ENCODE results near the gene DMRT3.

Gene DMRT3

DNA sequence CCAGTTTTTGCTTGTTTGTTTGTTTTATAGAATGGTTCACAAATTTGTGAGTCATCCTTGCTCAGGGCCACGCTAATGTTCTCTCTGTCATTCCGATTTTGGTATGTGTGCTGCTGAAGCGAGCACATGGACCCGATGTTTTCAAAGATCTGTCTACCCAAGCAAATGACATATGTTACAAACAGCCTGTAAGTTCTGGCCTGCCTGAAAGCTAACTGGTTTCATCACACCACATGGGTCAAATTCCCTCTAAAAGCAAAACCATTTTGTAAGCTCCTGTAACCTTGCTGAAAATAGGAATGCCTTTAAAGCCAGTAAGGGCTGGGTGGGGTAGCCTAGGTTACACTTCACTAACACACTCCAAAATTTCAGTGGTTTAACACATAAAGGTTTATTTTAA, 25.4 kb downstream of the DMRT3 start:
- H3K4me3 ChIP-seq (ENCODE audit: low read length in 2 of 2) = no peak overlapping the region
- no peaks in the 10 kb centered on the region for H3K36me3 ChIP-seq (ENCODE audit: control insufficient read depth in 2 of 2, insufficient read depth in 2 of 2, low read length in 2 of 2)
- H3K27me3 ChIP-seq (ENCODE audit: control insufficient read depth in 2 of 2, insufficient read depth in 2 of 2, low read length in 2 of 2) = peaks cover 0 to 3% of the 10 kb centered on the region in 2 donors
- H3K9me3 ChIP-seq (ENCODE audit: control insufficient read depth in 2 of 2, low read length in 2 of 2) = no peaks in the 10 kb centered on the region
- H3K27ac ChIP-seq (ENCODE audit: low read depth in 2 of 2, low read length in 2 of 2) = no peak overlapping the region
- no peak overlapping the region for H3K9ac ChIP-seq (ENCODE audit: low read depth in 1 of 2, low read length in 2 of 2)
- no peaks in the 10 kb centered on the region for H3K4me1 ChIP-seq (ENCODE audit: control insufficient read depth in 2 of 2, insufficient read depth in 2 of 2, low read length in 2 of 2)

DNA sequence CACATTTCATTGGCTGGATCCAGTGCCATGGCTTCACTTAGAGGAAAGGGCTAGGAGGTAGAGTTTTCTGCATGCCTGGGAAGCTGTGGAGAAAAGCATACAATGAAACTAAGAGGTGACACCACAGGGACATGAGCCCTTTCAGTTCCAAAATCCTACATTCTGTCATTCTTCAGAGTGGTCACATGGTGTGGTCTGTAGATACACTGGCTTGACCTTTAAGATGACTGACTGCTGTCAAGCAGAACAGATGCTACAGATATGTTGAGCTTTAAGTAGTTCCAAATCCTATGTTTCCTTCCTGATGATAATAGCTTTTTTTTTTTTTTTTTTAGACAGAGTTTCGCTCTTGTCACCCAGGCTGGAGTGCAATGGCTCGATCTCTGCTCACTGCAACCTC, 26.2 kb downstream of the DMRT3 start:
- Histone ChIP-seq H3K4me1 (ENCODE audit: control insufficient read depth in 2 of 2, insufficient read depth in 2 of 2, low read length in 2 of 2) (no peaks in the 10 kb centered on the region), H3K27ac (ENCODE audit: low read depth in 2 of 2, low read length in 2 of 2) (no peak overlapping the region), H3K27me3 (ENCODE audit: control insufficient read depth in 2 of 2, insufficient read depth in 2 of 2, low read length in 2 of 2) (peaks cover 0 to 3% of the 10 kb centered on the region in 2 donors), H3K9me3 (ENCODE audit: control insufficient read depth in 2 of 2, low read length in 2 of 2) (no peaks in the 10 kb centered on the region), H3K4me3 (ENCODE audit: low read length in 2 of 2) (no peak overlapping the region), H3K36me3 (ENCODE audit: control insufficient read depth in 2 of 2, insufficient read depth in 2 of 2, low read length in 2 of 2) (no peaks in the 10 kb centered on the region), H3K9ac (ENCODE audit: low read depth in 1 of 2, low read length in 2 of 2) (no peak overlapping the region)

DNA sequence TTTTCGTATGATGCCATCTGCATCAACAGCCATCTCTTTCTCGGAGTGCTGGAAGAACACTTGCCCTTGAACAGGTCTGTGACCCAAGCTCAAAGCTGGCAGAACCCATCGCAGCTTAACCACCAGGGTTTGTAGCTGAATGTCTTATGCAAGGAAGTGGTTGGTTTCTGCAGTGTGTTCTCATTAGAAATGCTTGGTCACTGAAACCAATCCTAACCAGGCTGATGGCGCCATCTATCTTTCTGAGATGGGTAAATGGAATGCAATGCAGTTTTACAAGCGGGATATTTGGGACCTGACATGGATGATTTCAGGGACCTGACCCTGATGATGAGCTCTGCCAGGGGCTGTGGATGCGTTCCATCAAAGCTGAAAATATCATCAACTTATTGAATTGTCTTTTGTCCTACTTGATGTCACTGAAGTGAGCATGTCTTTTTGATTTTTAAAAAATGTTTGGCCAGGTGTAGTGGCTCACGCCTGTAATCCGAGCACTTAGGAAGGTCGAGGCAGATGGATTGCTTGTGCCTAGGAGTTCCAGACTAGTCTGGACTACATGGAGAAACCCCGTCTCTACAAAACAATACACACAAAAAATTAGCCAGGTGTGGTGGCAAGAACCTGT, 28.7 kb downstream of the DMRT3 start:
- Histone ChIP-seq H3K27ac (ENCODE audit: low read depth in 2 of 2, low read length in 2 of 2) (no peak overlapping the region), H3K4me1 (ENCODE audit: control insufficient read depth in 2 of 2, insufficient read depth in 2 of 2, low read length in 2 of 2) (no peaks in the 10 kb centered on the region), H3K9me3 (ENCODE audit: control insufficient read depth in 2 of 2, low read length in 2 of 2) (no peaks in the 10 kb centered on the region), H3K9ac (ENCODE audit: low read depth in 1 of 2, low read length in 2 of 2) (no peak overlapping the region), H3K27me3 (ENCODE audit: control insufficient read depth in 2 of 2, insufficient read depth in 2 of 2, low read length in 2 of 2) (peaks cover 0 to 3% of the 10 kb centered on the region in 2 donors), H3K36me3 (ENCODE audit: control insufficient read depth in 2 of 2, insufficient read depth in 2 of 2, low read length in 2 of 2) (no peaks in the 10 kb centered on the region), H3K4me3 (ENCODE audit: low read length in 2 of 2) (no peak overlapping the region)

DNA sequence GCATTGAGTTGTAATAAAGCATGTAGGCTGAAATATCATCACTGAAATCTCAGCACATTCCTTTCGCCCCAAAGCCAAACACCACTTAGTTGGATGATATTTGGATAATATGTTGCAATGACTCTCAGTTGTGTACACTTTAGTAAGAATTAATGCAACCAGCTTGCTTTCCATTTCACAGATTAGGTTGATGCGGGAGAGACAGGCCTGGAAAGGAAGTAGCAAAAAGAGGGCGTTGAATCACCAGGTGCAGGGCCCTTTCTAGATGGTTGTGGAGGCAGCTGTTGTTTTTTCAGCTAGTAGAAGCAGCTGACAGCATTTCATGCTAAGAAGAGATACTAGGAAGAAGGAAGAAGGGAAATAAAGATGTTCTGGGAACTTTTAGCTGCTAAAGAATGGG, 30.9 kb downstream of the DMRT3 start:
- H3K27me3 ChIP-seq (ENCODE audit: control insufficient read depth in 2 of 2, insufficient read depth in 2 of 2, low read length in 2 of 2) = peaks cover 0 to 3% of the 10 kb centered on the region in 2 donors
- no peak overlapping the region for H3K4me3 ChIP-seq (ENCODE audit: low read length in 2 of 2)
- no peaks in the 10 kb centered on the region for H3K9me3 ChIP-seq (ENCODE audit: control insufficient read depth in 2 of 2, low read length in 2 of 2)
- H3K4me1 ChIP-seq (ENCODE audit: control insufficient read depth in 2 of 2, insufficient read depth in 2 of 2, low read length in 2 of 2) = no peaks in the 10 kb centered on the region
- no peak overlapping the region for H3K9ac ChIP-seq (ENCODE audit: low read depth in 1 of 2, low read length in 2 of 2)
- H3K36me3 ChIP-seq (ENCODE audit: control insufficient read depth in 2 of 2, insufficient read depth in 2 of 2, low read length in 2 of 2) = no peaks in the 10 kb centered on the region
- H3K27ac ChIP-seq (ENCODE audit: low read depth in 2 of 2, low read length in 2 of 2) = no peak overlapping the region

DNA sequence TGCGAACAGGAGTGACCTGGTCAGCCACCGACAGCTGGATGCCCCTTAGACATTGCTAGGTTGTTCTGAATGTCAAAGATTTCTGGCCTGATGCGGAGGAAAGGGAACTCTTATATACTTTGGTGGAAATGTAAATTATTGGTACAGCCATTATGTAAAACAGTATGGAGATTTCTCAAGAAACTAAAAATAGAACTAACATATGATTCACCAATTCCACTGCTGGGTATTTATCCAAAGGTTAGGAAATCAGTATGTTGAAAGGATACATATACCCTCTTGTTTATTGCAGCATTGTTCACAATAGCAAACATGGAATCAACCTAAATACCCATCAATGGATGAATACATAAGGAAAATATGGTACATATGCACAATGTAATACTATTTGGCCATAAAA, 31.8 kb downstream of the DMRT3 start:
- Histone ChIP-seq H3K4me3 (ENCODE audit: low read length in 2 of 2) (no peak overlapping the region), H3K4me1 (ENCODE audit: control insufficient read depth in 2 of 2, insufficient read depth in 2 of 2, low read length in 2 of 2) (no peaks in the 10 kb centered on the region), H3K36me3 (ENCODE audit: control insufficient read depth in 2 of 2, insufficient read depth in 2 of 2, low read length in 2 of 2) (no peaks in the 10 kb centered on the region), H3K27me3 (ENCODE audit: control insufficient read depth in 2 of 2, insufficient read depth in 2 of 2, low read length in 2 of 2) (no peaks in the 10 kb centered on the region), H3K9me3 (ENCODE audit: control insufficient read depth in 2 of 2, low read length in 2 of 2) (no peaks in the 10 kb centered on the region), H3K9ac (ENCODE audit: low read depth in 1 of 2, low read length in 2 of 2) (no peak overlapping the region), H3K27ac (ENCODE audit: low read depth in 2 of 2, low read length in 2 of 2) (no peak overlapping the region)

DNA sequence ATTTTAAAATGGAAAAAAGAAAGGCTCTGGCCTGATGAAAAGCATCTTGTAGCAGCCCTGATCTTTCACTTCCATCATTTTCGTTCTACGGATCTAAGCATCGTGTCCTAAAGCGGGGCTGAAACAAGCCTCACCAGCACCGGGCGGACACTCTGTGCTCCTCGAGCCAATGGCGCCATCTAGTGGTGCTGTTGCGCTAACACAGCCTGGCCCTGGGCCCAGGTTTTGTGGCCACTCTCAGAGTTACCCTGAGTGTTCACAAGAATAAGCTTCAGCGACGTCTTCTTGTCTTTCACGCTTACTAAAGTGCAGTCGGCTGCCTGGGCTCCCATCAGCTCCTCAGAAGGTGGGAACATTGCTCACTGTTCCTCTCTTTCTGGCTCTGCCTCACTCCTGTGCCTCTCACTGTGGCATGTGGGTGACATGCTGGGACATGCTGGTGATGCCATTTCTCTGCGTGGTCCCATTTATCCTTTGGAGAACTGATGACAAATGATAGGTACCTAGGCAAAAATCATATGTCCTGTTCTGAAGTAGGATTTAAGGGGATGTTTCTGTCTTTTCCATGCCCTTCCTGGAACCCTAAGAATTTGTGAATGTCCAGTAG, 32.7 kb downstream of the DMRT3 start:
- H3K36me3 ChIP-seq (ENCODE audit: control insufficient read depth in 2 of 2, insufficient read depth in 2 of 2, low read length in 2 of 2) = no peaks in the 10 kb centered on the region
- H3K9me3 ChIP-seq (ENCODE audit: control insufficient read depth in 2 of 2, low read length in 2 of 2) = no peaks in the 10 kb centered on the region
- H3K4me1 ChIP-seq (ENCODE audit: control insufficient read depth in 2 of 2, insufficient read depth in 2 of 2, low read length in 2 of 2) = no peaks in the 10 kb centered on the region
- no peak overlapping the region for H3K27ac ChIP-seq (ENCODE audit: low read depth in 2 of 2, low read length in 2 of 2)
- H3K27me3 ChIP-seq (ENCODE audit: control insufficient read depth in 2 of 2, insufficient read depth in 2 of 2, low read length in 2 of 2) = no peaks in the 10 kb centered on the region
- no peak overlapping the region for H3K9ac ChIP-seq (ENCODE audit: low read depth in 1 of 2, low read length in 2 of 2)
- no peak overlapping the region for H3K4me3 ChIP-seq (ENCODE audit: low read length in 2 of 2)

DNA sequence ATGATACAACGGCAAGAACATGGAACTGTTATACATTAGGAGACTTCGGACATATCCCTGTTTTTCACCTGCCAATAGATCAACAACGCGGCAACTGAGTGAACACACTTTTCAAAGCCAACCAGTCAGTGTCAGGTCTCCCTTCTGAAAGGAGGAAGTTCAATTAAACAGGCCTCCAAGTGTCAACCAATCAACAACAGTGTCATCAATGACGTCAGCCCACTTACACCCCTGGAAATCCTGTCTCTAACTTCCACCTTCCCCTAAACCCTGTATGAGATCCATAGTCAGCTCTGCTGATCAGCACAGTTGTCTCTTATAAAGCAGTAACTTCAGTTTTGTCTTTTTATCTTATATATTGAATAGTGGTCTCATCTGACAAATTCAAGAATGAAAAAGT, 36.6 kb downstream of the DMRT3 start:
- Histone ChIP-seq H3K27ac (ENCODE audit: low read depth in 2 of 2, low read length in 2 of 2) (no peak overlapping the region), H3K27me3 (ENCODE audit: control insufficient read depth in 2 of 2, insufficient read depth in 2 of 2, low read length in 2 of 2) (no peaks in the 10 kb centered on the region), H3K4me3 (ENCODE audit: low read length in 2 of 2) (no peak overlapping the region), H3K4me1 (ENCODE audit: control insufficient read depth in 2 of 2, insufficient read depth in 2 of 2, low read length in 2 of 2) (no peaks in the 10 kb centered on the region), H3K36me3 (ENCODE audit: control insufficient read depth in 2 of 2, insufficient read depth in 2 of 2, low read length in 2 of 2) (no peaks in the 10 kb centered on the region), H3K9me3 (ENCODE audit: control insufficient read depth in 2 of 2, low read length in 2 of 2) (no peaks in the 10 kb centered on the region), H3K9ac (ENCODE audit: low read depth in 1 of 2, low read length in 2 of 2) (no peak overlapping the region)

DNA sequence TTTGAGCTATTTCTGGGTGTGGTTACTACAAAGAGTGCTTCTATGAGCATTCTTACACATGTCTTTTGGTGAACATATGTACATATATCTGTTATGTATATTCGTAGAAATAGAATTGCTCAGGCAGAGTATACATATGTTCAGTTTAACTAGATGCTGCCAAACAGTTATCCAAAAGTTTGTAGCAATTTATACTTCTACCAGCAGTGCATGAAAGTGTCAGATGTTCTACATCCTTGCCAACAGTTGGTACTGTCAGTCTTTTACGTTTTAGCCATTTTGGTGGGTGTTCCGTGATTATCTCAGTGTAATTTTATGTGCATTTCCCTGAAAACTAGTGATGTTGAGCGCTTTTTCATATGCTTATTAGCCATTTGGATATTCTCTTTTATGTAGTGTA, 37.8 kb downstream of the DMRT3 start:
- no peaks in the 10 kb centered on the region for H3K4me1 ChIP-seq (ENCODE audit: control insufficient read depth in 2 of 2, insufficient read depth in 2 of 2, low read length in 2 of 2)
- no peak overlapping the region for H3K9ac ChIP-seq (ENCODE audit: low read depth in 1 of 2, low read length in 2 of 2)
- no peak overlapping the region for H3K4me3 ChIP-seq (ENCODE audit: low read length in 2 of 2)
- H3K27ac ChIP-seq (ENCODE audit: low read depth in 2 of 2, low read length in 2 of 2) = no peak overlapping the region
- no peaks in the 10 kb centered on the region for H3K27me3 ChIP-seq (ENCODE audit: control insufficient read depth in 2 of 2, insufficient read depth in 2 of 2, low read length in 2 of 2)
- no peaks in the 10 kb centered on the region for H3K9me3 ChIP-seq (ENCODE audit: control insufficient read depth in 2 of 2, low read length in 2 of 2)
- no peaks in the 10 kb centered on the region for H3K36me3 ChIP-seq (ENCODE audit: control insufficient read depth in 2 of 2, insufficient read depth in 2 of 2, low read length in 2 of 2)

DNA sequence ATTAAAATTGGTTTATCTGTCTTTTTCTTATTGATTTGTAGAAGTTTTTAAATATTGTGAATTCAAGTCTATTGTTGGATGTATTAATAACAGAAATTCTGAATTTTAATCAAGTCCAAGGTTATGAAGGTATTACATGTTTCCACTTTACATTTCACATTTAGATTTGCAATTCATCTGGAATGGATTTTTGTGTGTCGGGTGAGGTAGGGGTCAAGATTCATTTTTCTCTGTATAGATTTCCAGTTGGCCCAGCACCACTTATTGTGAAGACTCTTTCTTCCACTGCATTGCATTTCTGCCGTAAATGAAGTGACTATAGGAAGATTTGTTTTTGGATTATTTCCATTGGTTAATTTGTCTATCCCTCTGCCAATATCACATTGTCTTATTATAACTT, 38.2 kb downstream of the DMRT3 start:
- H3K4me1 ChIP-seq (ENCODE audit: control insufficient read depth in 2 of 2, insufficient read depth in 2 of 2, low read length in 2 of 2) = no peaks in the 10 kb centered on the region
- H3K27ac ChIP-seq (ENCODE audit: low read depth in 2 of 2, low read length in 2 of 2) = no peak overlapping the region
- no peaks in the 10 kb centered on the region for H3K9me3 ChIP-seq (ENCODE audit: control insufficient read depth in 2 of 2, low read length in 2 of 2)
- no peak overlapping the region for H3K4me3 ChIP-seq (ENCODE audit: low read length in 2 of 2)
- no peak overlapping the region for H3K9ac ChIP-seq (ENCODE audit: low read depth in 1 of 2, low read length in 2 of 2)
- H3K36me3 ChIP-seq (ENCODE audit: control insufficient read depth in 2 of 2, insufficient read depth in 2 of 2, low read length in 2 of 2) = no peaks in the 10 kb centered on the region
- H3K27me3 ChIP-seq (ENCODE audit: control insufficient read depth in 2 of 2, insufficient read depth in 2 of 2, low read length in 2 of 2) = no peaks in the 10 kb centered on the region

DNA sequence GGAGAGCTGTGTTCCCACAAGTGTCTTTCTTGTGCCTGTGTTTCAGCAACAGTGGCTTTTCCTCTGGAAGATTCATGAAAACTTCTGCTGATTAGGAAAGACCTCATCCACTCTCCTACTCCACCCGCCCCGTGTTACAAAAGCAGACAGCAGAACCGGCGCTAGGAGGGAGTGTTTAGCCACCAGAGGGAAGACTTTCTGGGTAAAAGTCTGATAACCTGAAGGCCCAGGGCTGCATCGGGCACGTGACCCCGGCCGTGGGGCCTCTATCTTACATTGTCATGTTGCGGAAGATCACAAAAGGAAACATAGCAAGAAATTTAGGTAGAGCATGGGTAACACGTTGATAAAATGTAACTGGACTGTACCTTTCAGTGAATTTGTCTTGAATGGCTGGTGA, 41.7 kb downstream of the DMRT3 start:
- H3K9me3 ChIP-seq (ENCODE audit: control insufficient read depth in 2 of 2, low read length in 2 of 2) = no peaks in the 10 kb centered on the region
- peaks cover 0 to 4% of the 10 kb centered on the region in 2 donors for H3K27me3 ChIP-seq (ENCODE audit: control insufficient read depth in 2 of 2, insufficient read depth in 2 of 2, low read length in 2 of 2)
- H3K9ac ChIP-seq (ENCODE audit: low read depth in 1 of 2, low read length in 2 of 2) = no peak overlapping the region
- H3K27ac ChIP-seq (ENCODE audit: low read depth in 2 of 2, low read length in 2 of 2) = no peak overlapping the region
- no peaks in the 10 kb centered on the region for H3K36me3 ChIP-seq (ENCODE audit: control insufficient read depth in 2 of 2, insufficient read depth in 2 of 2, low read length in 2 of 2)
- H3K4me1 ChIP-seq (ENCODE audit: control insufficient read depth in 2 of 2, insufficient read depth in 2 of 2, low read length in 2 of 2) = no peaks in the 10 kb centered on the region
- no peak overlapping the region for H3K4me3 ChIP-seq (ENCODE audit: low read length in 2 of 2)

All from mucosa of rectum (tissue), 2 donors.